ENCODE results near the gene SEPTIN12. TPM values are rescaled to one million over a fixed set of nuclear protein-coding genes. Genes with fewer than 3 reads are reported as not detected.

Gene SEPTIN12
- total and polyA plus RNA-seq, 2 of the 4 experiments (the other 2 are of a cell fraction): not detected

GRCh38 chr16:4820652-4821051 lies 32.5 kb upstream of the SEPTIN12 start:
- H4K8ac ChIP-seq (ENCODE audit: low read depth in 2 of 2, low read length in 2 of 2): no peak overlapping the region
- no peak overlapping the region for H2AK5ac ChIP-seq (ENCODE audit: low read depth, low read length)
- BruUV-seq (replicated peaks): no TSS peak
- no peak overlapping the region for H3K4ac ChIP-seq (ENCODE audit: low read depth, low read length)
- no peak overlapping the region for H2BK120ac ChIP-seq (ENCODE audit: low read depth, low read length)
- WGBS, 2 experiments (ENCODE audit: extremely low coverage in 2 of 2, insufficient read length in 1 of 2): 96% methylated on average over 3 of the region's 6 CpGs; no CpG with 5 or more reads in 1 of the 2 experiments
- in situ Hi-C loops (cut with MboI; ENCODE audit: low sequenced_read_pairs): no loop called here
- CTCF ChIA-PET: no interaction called here
- no peaks in the 10 kb centered on the region for H3K4me1 ChIP-seq (ENCODE audit: control insufficient read depth, insufficient read depth, low read length)
- no peak overlapping the region for H3K14ac ChIP-seq (replicated peaks; ENCODE audit: low read depth, low read length)
- H3K4me2 ChIP-seq (ENCODE audit: low read depth, low read length): no peak overlapping the region
- H4K5ac ChIP-seq (ENCODE audit: low read depth, low read length): no peak overlapping the region
- H3K79me1 ChIP-seq (ENCODE audit: low read depth in 1 of 2, low read length in 2 of 2): peaks cover 12 to 14% of the 10 kb centered on the region in 2 experiments; a peak in 3 of 4 replicates
- no peak for TF ChIP-seq SMC3 (IDR thresholded peaks at IDR 0.05; ENCODE audit: low read depth, low read length)
- no peak overlapping the region for H4K91ac ChIP-seq (ENCODE audit: insufficient read depth, low read depth, low read length)
- H2AK9ac ChIP-seq (replicated peaks; ENCODE audit: low read depth, low read length, poor library complexity): no peak overlapping the region
- no peak overlapping the region for H3K56ac ChIP-seq (ENCODE audit: extremely low read depth, insufficient read depth, low read length)
- no peak overlapping the region for H2BK5ac ChIP-seq (ENCODE audit: low read depth, low read length, poor library complexity, severe bottlenecking)
- peaks cover 58% of the 10 kb centered on the region for H3K36me3 ChIP-seq (ENCODE audit: control insufficient read depth, insufficient read depth, low read length)
- dilution Hi-C loops (cut with HindIII; ENCODE audit: low sequenced_read_pairs, unreplicated experiment): no loop called here
- ATAC-seq (ENCODE audit: low read depth) (no peak), DNase-seq (no peak)
- no peaks in the 10 kb centered on the region for H3K9me1 ChIP-seq (ENCODE audit: insufficient read depth, low read length)
- no peaks in the 10 kb centered on the region for H3K27me3 ChIP-seq (ENCODE audit: control insufficient read depth, insufficient read depth, low read length)
- H3K18ac ChIP-seq (ENCODE audit: low read depth, low read length): no peak overlapping the region
- H3K9ac ChIP-seq (ENCODE audit: low read depth, low read length): no peak overlapping the region
- H3K27ac ChIP-seq (ENCODE audit: insufficient read depth, low read length): no peak overlapping the region
- no peak overlapping the region for H3K23ac ChIP-seq (ENCODE audit: low read depth, low read length)
- H3K4me3 ChIP-seq (ENCODE audit: insufficient read depth, low read depth, low read length): no peak overlapping the region
- POLR2A ChIA-PET (ENCODE audit: unreplicated experiment): no interaction called here
- H4K20me1 ChIP-seq (ENCODE audit: insufficient read depth, low read length): peaks cover 5% of the 10 kb centered on the region; the same call in 1 of the 2 replicates
- no peaks in the 10 kb centered on the region for H3K9me3 ChIP-seq (ENCODE audit: control insufficient read depth, insufficient read depth, low read length)
- no peak overlapping the region for H2AFZ ChIP-seq (replicated peaks; ENCODE audit: low read length, poor library complexity)
- intact Hi-C loops (cut with micrococcal nuclease): no loop called here
- no peak overlapping the region for H2BK15ac ChIP-seq (ENCODE audit: low read depth, low read length)
- H2BK20ac ChIP-seq (ENCODE audit: low read depth, low read length): no peak overlapping the region

Data from IMR-90 (cell line).